C4-2B (cell line): Measurements from ENCODE around the gene PDCD7.

ENCODE experiments used
- ZFX ChIP-seq: fragments of 450-650 bp; IDR thresholded peaks from 2 replicates; pipeline ENCODE4 v1.6.1; 2017
- TF ChIP-seq, protein P1 (sequence below): fragments of 450-650 bp; conservative IDR thresholded peaks from 2 replicates; pipeline ENCODE4 v1.5.1; 2017; ENCODE audit warnings: mild to moderate bottlenecking

DNA sequence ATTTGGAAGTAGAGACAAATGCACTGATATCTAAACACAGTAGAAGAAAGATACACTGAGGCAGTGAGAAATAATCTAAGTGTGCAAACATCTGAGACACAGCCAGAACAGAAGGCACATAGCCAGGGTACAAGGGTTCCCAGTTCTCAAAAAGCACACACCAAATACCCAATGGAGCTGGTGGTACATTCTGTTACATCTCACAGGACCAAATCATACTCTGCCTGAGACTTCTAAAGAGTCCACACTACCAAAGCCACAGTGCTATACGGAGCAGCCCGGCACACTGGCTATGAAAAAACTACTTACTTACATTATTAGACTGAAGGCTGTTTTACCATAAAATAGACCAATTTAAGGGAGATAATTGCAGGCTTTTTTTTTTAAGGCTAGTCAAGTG is 32.3 kb upstream of the PDCD7 start:
- TF ChIP-seq, protein P1, sequence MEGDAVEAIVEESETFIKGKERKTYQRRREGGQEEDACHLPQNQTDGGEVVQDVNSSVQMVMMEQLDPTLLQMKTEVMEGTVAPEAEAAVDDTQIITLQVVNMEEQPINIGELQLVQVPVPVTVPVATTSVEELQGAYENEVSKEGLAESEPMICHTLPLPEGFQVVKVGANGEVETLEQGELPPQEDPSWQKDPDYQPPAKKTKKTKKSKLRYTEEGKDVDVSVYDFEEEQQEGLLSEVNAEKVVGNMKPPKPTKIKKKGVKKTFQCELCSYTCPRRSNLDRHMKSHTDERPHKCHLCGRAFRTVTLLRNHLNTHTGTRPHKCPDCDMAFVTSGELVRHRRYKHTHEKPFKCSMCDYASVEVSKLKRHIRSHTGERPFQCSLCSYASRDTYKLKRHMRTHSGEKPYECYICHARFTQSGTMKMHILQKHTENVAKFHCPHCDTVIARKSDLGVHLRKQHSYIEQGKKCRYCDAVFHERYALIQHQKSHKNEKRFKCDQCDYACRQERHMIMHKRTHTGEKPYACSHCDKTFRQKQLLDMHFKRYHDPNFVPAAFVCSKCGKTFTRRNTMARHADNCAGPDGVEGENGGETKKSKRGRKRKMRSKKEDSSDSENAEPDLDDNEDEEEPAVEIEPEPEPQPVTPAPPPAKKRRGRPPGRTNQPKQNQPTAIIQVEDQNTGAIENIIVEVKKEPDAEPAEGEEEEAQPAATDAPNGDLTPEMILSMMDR, result no peak
- no peak for TF ChIP-seq ZFX
